Lung (tissue), 12 donors: ENCODE measurements around the gene RIMS4. TPM values are rescaled to one million over a fixed set of nuclear protein-coding genes. Genes with fewer than 3 reads are reported as not detected.

ENCODE experiments used
- ATAC-seq: fragments of 200-7000 bp; cut with Tn5 transposase; one replicate; pipeline ENCODE4 v1.9.1; 2020; ENCODE audit warnings: moderate number of reproducible peaks; ENCODE audit not compliant: insufficient read depth, low FRiP score
- DNase-seq, 3 donors: peaks; one replicate each; pipeline ENCODE4 v3.0.0-alpha.2; 2013 to 2017
- H3K27ac ChIP-seq, 2 donors: one replicate each; pipeline ENCODE4 v1.5.1; 2013; ENCODE audit warnings: mild to moderate bottlenecking in 2 of 2, moderate library complexity in 2 of 2, control low read depth in 1 of 2, inconsistent platforms in 1 of 2, low read depth in 1 of 2, low read length in 1 of 2
- H3K27me3 ChIP-seq, 3 donors: one replicate each; pipeline ENCODE4 v1.5.1; 2013; ENCODE audit warnings: low read length in 2 of 3; ENCODE audit not compliant: control insufficient read depth in 3 of 3, insufficient read depth in 3 of 3
- H3K36me3 ChIP-seq, 4 donors: one replicate each; pipeline ENCODE4 v1.5.1; 2013; ENCODE audit warnings: low read length in 4 of 4, mild to moderate bottlenecking in 1 of 4, moderate library complexity in 1 of 4; ENCODE audit not compliant: control insufficient read depth in 4 of 4, insufficient read depth in 4 of 4
- H3K4me1 ChIP-seq, 5 donors: one replicate each; pipeline ENCODE4 v1.5.1; 2013; ENCODE audit warnings: low read length in 5 of 5, mild to moderate bottlenecking in 2 of 5, moderate library complexity in 1 of 5; ENCODE audit not compliant: control insufficient read depth in 5 of 5, insufficient read depth in 5 of 5
- H3K4me3 ChIP-seq: one replicate; pipeline ENCODE4 v1.5.1; 2013; ENCODE audit warnings: mild to moderate bottlenecking, control low read depth, moderate library complexity
- H3K9ac ChIP-seq, 2 donors: one replicate each; pipeline ENCODE4 v1.5.1; 2013; ENCODE audit warnings: low read length in 2 of 2, control low read depth in 1 of 2; ENCODE audit not compliant: insufficient read depth in 1 of 2
- H3K9me3 ChIP-seq, 4 donors: one replicate each; pipeline ENCODE4 v1.5.1; 2013; ENCODE audit warnings: low read length in 3 of 4, mild to moderate bottlenecking in 1 of 4, moderate library complexity in 1 of 4; ENCODE audit not compliant: control insufficient read depth in 4 of 4, insufficient read depth in 3 of 4
- WGBS, 2 donors: extraction: QIAGEN DNeasy Blood & Tissue Kit; methylation state at CpG; one replicate each; pipeline ENCODE4 v1.1.7; 2013; 5-methylcytosine and 5-hydroxymethylcytosine counted together
- polyA plus RNA-seq, 2 donors: library from polyadenylated mRNA; stranded (reverse); fragments of 200-250 nt; gene quantifications; one replicate each; pipeline ENCODE4 v1.2.1, GENCODE V29; 2013
- total RNA-seq, 2 donors: library from RNA; depleted of rRNA in 1 of 2; stranded (reverse); fragments of >200 nt in 1 of 2; gene quantifications; one replicate each; pipeline ENCODE4 v1.2.1, GENCODE V29; 2014 to 2021
- TF ChIP-seq, protein P1 (sequence below): IDR thresholded peaks from 2 replicates; pipeline ENCODE4 v1.5.1; 2012; ENCODE audit warnings: mild to moderate bottlenecking; ENCODE audit errors: control extremely low read depth, extremely low read depth
- donor health status: control.
- donor health status: control.
- donor health status: Bipolar disorder and iron deficiency.
- donor health status: healthy.
- donor health status: DM: yes; HTN: yes; CAD: no.

The RIMS4 gene
- total and polyA plus RNA-seq, 4 donors, result 0.43 to 5.6 (median 1.6) TPM

DNA sequence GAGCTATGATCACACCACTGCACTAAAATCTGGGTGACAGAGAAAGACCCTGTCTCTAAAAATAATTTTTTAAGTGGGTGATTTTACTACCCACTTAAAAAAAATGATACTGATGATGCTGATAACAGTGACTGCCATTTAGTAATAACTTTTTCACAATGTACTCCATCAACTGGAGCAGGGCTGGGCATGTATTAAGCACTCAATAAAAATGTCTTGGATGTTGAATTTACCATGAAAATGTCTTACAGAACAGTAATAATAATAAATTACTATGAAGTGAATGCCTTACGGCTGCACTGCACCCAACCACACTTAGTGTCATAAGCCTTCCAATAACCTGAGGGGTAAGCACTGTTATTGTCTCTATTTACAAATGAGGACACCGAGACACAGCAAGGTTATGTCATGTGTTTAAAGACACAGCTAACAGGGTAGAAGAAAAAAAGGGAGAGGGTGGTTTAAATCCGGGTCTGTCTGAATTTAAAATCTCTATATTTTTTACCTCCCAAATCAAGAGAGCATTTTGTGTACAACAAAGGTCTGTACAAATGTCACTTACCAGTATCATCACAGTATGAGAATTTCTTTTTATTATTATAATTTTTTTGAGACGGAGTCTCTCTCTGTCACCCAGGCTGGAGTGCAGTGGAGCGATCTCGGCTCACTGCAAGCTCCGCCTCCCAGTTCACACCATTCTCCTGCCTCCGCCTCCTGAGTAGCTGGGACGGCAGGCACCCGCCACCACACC is 21.5 kb downstream of the RIMS4 start:
- Histone ChIP-seq H3K27ac (no peak overlapping the region), H3K4me3 (no peak overlapping the region), H3K36me3 (no peaks in the 10 kb centered on the region), H3K9ac (no peak overlapping the region), H3K27me3 (peaks cover 0 to 4% (median 0%) of the 10 kb centered on the region in 3 donors), H3K9me3 (peaks cover 0 to 5% (median 0%) of the 10 kb centered on the region in 4 donors), H3K4me1 (no peaks in the 10 kb centered on the region)
- ATAC-seq (no peak), DNase-seq (no peak)
- WGBS, 2 donors, result 79 to 84% methylated on average over 10 of the region's 10 CpGs
- TF ChIP-seq, protein P1, sequence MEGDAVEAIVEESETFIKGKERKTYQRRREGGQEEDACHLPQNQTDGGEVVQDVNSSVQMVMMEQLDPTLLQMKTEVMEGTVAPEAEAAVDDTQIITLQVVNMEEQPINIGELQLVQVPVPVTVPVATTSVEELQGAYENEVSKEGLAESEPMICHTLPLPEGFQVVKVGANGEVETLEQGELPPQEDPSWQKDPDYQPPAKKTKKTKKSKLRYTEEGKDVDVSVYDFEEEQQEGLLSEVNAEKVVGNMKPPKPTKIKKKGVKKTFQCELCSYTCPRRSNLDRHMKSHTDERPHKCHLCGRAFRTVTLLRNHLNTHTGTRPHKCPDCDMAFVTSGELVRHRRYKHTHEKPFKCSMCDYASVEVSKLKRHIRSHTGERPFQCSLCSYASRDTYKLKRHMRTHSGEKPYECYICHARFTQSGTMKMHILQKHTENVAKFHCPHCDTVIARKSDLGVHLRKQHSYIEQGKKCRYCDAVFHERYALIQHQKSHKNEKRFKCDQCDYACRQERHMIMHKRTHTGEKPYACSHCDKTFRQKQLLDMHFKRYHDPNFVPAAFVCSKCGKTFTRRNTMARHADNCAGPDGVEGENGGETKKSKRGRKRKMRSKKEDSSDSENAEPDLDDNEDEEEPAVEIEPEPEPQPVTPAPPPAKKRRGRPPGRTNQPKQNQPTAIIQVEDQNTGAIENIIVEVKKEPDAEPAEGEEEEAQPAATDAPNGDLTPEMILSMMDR, result no peak

DNA sequence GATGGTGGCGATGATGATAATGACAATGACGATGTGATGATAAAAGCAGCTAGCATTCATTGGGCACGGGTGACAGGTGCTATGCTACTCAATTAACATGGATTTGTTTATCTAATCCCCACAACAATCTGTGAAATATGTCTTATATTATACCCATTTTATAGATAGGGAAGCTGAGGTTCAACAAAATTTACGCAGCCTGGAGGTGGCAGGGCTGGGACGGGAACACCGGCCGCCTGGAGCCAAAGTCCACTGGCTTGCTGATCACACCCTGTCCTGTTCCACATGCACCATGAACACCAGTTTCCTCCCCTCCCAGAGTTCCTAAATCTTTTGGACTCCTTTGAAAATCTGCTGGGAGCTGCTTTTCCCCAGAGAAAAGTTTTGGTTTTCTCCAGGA is 23.0 kb downstream of the RIMS4 start:
- Histone ChIP-seq H3K4me3 (no peak overlapping the region), H3K36me3 (no peaks in the 10 kb centered on the region), H3K9me3 (peaks cover 0 to 6% (median 0%) of the 10 kb centered on the region in 4 donors), H3K4me1 (no peaks in the 10 kb centered on the region), H3K9ac (no peak overlapping the region), H3K27me3 (peaks cover 0 to 4% (median 0%) of the 10 kb centered on the region in 3 donors), H3K27ac (no peak overlapping the region)
- 91 to 92% methylated on average over 7 of the region's 7 CpGs for WGBS, 2 donors
- TF ChIP-seq, protein P1, result no peak
- DNase-seq (no peak), ATAC-seq (no peak)

GRCh38 chr20:44785768-44786167 is 24.6 kb downstream of the RIMS4 start:
- Histone ChIP-seq H3K27me3 (no peaks in the 10 kb centered on the region), H3K27ac (no peak overlapping the region), H3K4me3 (no peak overlapping the region), H3K9ac (no peak overlapping the region), H3K4me1 (no peaks in the 10 kb centered on the region), H3K9me3 (peaks cover 0 to 6% (median 0%) of the 10 kb centered on the region in 4 donors), H3K36me3 (no peaks in the 10 kb centered on the region)
- 41 to 43% methylated on average over 1 of the region's 1 CpG for WGBS, 2 donors
- ATAC-seq (no peak), DNase-seq (peak; percentile 43 to 69 (median 50))
- TF ChIP-seq, protein P1, result no peak
